ENCODE data around the gene CRHBP.
"Not testable (repeated sequence)": the region's sequence is repeated elsewhere in the genome, so short reads cannot be mapped to it uniquely, and the experiment has no call there.

The CRHBP gene

GRCh38 chr5:76952795-76953536, at the start of gene CRHBP:
Gene CRHBP (plus strand): TSS chr5:76953045. CDS start chr5:76953135, 90 bp downstream.
- TF ChIP-seq CTCF (IDR thresholded peaks at IDR 0.05; ENCODE audit: low read depth, low read length), result no peak
- H3K4me3 ChIP-seq (ENCODE audit: low read depth, low read length), result no peak within 1 kb of the TSS

- no peak overlapping the region for H3K4me3 ChIP-seq (ENCODE audit: low read depth, low read length)
- TF ChIP-seq CTCF (IDR thresholded peaks at IDR 0.05; ENCODE audit: low read depth, low read length), result no peak
Measured at GRCh38 chr5:76908166-76908565, 44.7 kb upstream of the CRHBP start.

- not testable (repeated sequence) for H3K4me3 ChIP-seq (ENCODE audit: low read depth, low read length)
Measured at GRCh38 chr5:76910344-76910933, 42.4 kb upstream of the CRHBP start.

- not testable (repeated sequence) for H3K4me3 ChIP-seq (ENCODE audit: low read depth, low read length)
Measured at GRCh38 chr5:76914671-76915070, 38.2 kb upstream of the CRHBP start.

- H3K4me3 ChIP-seq (ENCODE audit: low read depth, low read length), result no peak overlapping the region
- TF ChIP-seq CTCF (IDR thresholded peaks at IDR 0.05; ENCODE audit: low read depth, low read length), result no peak
Measured at GRCh38 chr5:76918539-76918938, 34.3 kb upstream of the CRHBP start.

GRCh38 chr5:76920491-76920890, 32.4 kb upstream of the CRHBP start:
- no peak for TF ChIP-seq CTCF (IDR thresholded peaks at IDR 0.05; ENCODE audit: low read depth, low read length)
- no peak overlapping the region for H3K4me3 ChIP-seq (ENCODE audit: low read depth, low read length)

GRCh38 chr5:76926329-76927105, 26.3 kb upstream of the CRHBP start:
- no peak for TF ChIP-seq CTCF (IDR thresholded peaks at IDR 0.05; ENCODE audit: low read depth, low read length)
- no peak overlapping the region for H3K4me3 ChIP-seq (ENCODE audit: low read depth, low read length)

- no peak overlapping the region for H3K4me3 ChIP-seq (ENCODE audit: low read depth, low read length)
- TF ChIP-seq CTCF (IDR thresholded peaks at IDR 0.05; ENCODE audit: low read depth, low read length), result no peak
Measured at GRCh38 chr5:76927961-76928360, 24.9 kb upstream of the CRHBP start.

Data from WI38 (cell line).